ENCODE results near the gene UBL4B.
"Not testable (repeated sequence)": the region's sequence is repeated elsewhere in the genome, so short reads cannot be mapped to it uniquely, and the experiment has no call there.

The UBL4B gene

GRCh38 chr1:110112143-110112542 lies at the start of gene UBL4B:
Gene UBL4B, plus strand, starts transcription at chr1:110112443. Its CDS starts 92 bp downstream, at chr1:110112535.
- DNase-seq (ENCODE audit: low read depth), result no peak

GRCh38 chr1:110062612-110063011 lies 49.6 kb upstream of the UBL4B start:
- DNase-seq (ENCODE audit: low read depth), result no peak

GRCh38 chr1:110063781-110064180 lies 48.5 kb upstream of the UBL4B start:
- no peak for DNase-seq (ENCODE audit: low read depth)

GRCh38 chr1:110064576-110065337 lies 47.5 kb upstream of the UBL4B start:
- no peak for DNase-seq (ENCODE audit: low read depth)

GRCh38 chr1:110065841-110066240 lies 46.4 kb upstream of the UBL4B start:
- no peak for DNase-seq (ENCODE audit: low read depth)

- no peak for DNase-seq (ENCODE audit: low read depth)
Measured at GRCh38 chr1:110067479-110067892, 44.8 kb upstream of the UBL4B start.

- DNase-seq (ENCODE audit: low read depth), result no peak
Measured at GRCh38 chr1:110067893-110068645, 44.2 kb upstream of the UBL4B start.

GRCh38 chr1:110068646-110069403 lies 43.4 kb upstream of the UBL4B start:
- DNase-seq (ENCODE audit: low read depth), result no peak

- no peak for DNase-seq (ENCODE audit: low read depth)
Measured at GRCh38 chr1:110069404-110070281, 42.6 kb upstream of the UBL4B start.

GRCh38 chr1:110070282-110070669 lies 42.0 kb upstream of the UBL4B start:
- DNase-seq (ENCODE audit: low read depth), result no peak

- no peak for DNase-seq (ENCODE audit: low read depth)
Measured at GRCh38 chr1:110070671-110071242, 41.5 kb upstream of the UBL4B start, which contains the start of gene ALX3. Gene ALX3, minus strand, starts transcription at chr1:110070672. Its CDS starts 60 bp downstream, at chr1:110070612.

GRCh38 chr1:110074166-110074565 lies 38.1 kb upstream of the UBL4B start:
- DNase-seq (ENCODE audit: low read depth), result no peak

- DNase-seq (ENCODE audit: low read depth), result no peak
Measured at GRCh38 chr1:110076789-110077500, 35.3 kb upstream of the UBL4B start.

GRCh38 chr1:110079995-110080394 lies 32.2 kb upstream of the UBL4B start:
- not testable (repeated sequence) for DNase-seq (ENCODE audit: low read depth)

GRCh38 chr1:110081061-110081460 lies 31.2 kb upstream of the UBL4B start:
- DNase-seq (ENCODE audit: low read depth), result no peak

GRCh38 chr1:110082477-110082876 lies 29.8 kb upstream of the UBL4B start:
- DNase-seq (ENCODE audit: low read depth), result no peak

GRCh38 chr1:110083061-110083865 lies 29.0 kb upstream of the UBL4B start:
- no peak for DNase-seq (ENCODE audit: low read depth)

GRCh38 chr1:110083866-110084226 lies 28.4 kb upstream of the UBL4B start:
- DNase-seq (ENCODE audit: low read depth), result no peak

- no peak for DNase-seq (ENCODE audit: low read depth)
Measured at GRCh38 chr1:110084227-110085078, 27.8 kb upstream of the UBL4B start.
